Measurements from ENCODE around the gene NPTN.

GRCh38 chr15:73560501-73561117 is 72.6 kb downstream of the NPTN start:
- TF ChIP-seq CTCF (IDR thresholded peaks at IDR 0.05; ENCODE audit: low read length) (peak; percentile 44), EZH2 (IDR thresholded peaks at IDR 0.05; ENCODE audit: borderline replicate concordance, low read length) (no peak)

Measured in OCI-LY1 (cell line).